Measurements from ENCODE around the gene VPS54.

The VPS54 gene

GRCh38 chr2:63898839-63899238 is 120.4 kb downstream of the VPS54 start:
- no peak for DNase-seq

- no peak for DNase-seq
Measured at GRCh38 chr2:63894167-63894566, 125.1 kb downstream of the VPS54 start.

- DNase-seq = no peak
Measured at GRCh38 chr2:63893163-63893562, 126.1 kb downstream of the VPS54 start.

GRCh38 chr2:63891488-63892030 is 127.7 kb downstream of the VPS54 start:
- DNase-seq = no peak

- DNase-seq = no peak
Measured at GRCh38 chr2:63890678-63891077, 128.6 kb downstream of the VPS54 start.

GRCh38 chr2:63888490-63889402 is 130.5 kb downstream of the VPS54 start:
- peak; percentile 20 to 34 for DNase-seq

GRCh38 chr2:63888053-63888452 is 131.2 kb downstream of the VPS54 start:
- no peak for DNase-seq

- no peak for DNase-seq
Measured at GRCh38 chr2:63886445-63886844, 132.8 kb downstream of the VPS54 start.

GRCh38 chr2:63882395-63883105 is 136.7 kb downstream of the VPS54 start:
- DNase-seq = no peak

- DNase-seq = no peak
Measured at GRCh38 chr2:63881205-63881604, 138.0 kb downstream of the VPS54 start.

GRCh38 chr2:63880625-63881024 is 138.6 kb downstream of the VPS54 start:
- no peak for DNase-seq

- DNase-seq = no peak
Measured at GRCh38 chr2:63879876-63880433, 139.3 kb downstream of the VPS54 start.

GRCh38 chr2:63878486-63878885 is 140.7 kb downstream of the VPS54 start:
- DNase-seq = no peak

- no peak for DNase-seq
Measured at GRCh38 chr2:63876311-63876710, 142.9 kb downstream of the VPS54 start.

- no peak for DNase-seq
Measured at GRCh38 chr2:63875559-63876245, 143.5 kb downstream of the VPS54 start.

GRCh38 chr2:63875131-63875527 is 144.1 kb downstream of the VPS54 start:
- DNase-seq = peak in 1 of 2 donors; percentile 52

- no peak for DNase-seq
Measured at GRCh38 chr2:63874204-63875130, 144.8 kb downstream of the VPS54 start.

GRCh38 chr2:63872571-63873328 is 146.5 kb downstream of the VPS54 start:
- no peak for DNase-seq

- no peak for DNase-seq
Measured at GRCh38 chr2:63871864-63872263, 147.4 kb downstream of the VPS54 start.

GRCh38 chr2:63870679-63871078 is 148.5 kb downstream of the VPS54 start:
- no peak for DNase-seq

Measured in hippocampal formation (tissue), 2 donors.